ENCODE data around the gene EFNA1.

EFNA1 gene

DNA sequence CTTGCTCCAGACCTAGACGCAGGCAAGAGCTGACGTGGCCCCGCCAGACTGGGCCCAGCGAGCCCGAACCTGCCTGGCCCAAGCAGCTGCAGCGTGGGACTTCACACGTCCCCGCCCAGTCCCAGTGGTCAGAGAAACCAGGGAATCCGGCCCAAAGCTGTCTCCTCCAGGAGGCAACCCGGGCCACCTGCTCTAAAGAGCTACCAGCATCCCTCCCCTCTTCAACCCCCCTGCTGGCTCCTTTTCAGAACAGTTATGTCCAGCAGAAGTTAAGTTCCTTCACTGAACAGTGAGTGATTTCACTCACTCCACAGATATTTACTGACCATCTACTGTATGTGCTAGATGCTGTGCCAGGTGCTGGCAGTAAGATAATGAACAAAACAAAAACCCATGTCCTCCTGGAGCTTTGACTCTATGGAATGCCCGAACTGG is 2.1 kb upstream of the EFNA1 start:
- Histone ChIP-seq H3K4me3 (no peak overlapping the region; the same call in 1 of the 2 replicates), H3K27ac (no peak overlapping the region), H3K36me3 (ENCODE audit: insufficient read depth, low read length) (no peaks in the 10 kb centered on the region), H3K9me3 (ENCODE audit: low read depth, low read length) (no peaks in the 10 kb centered on the region), H3K9ac (ENCODE audit: insufficient read length) (no peak overlapping the region)
- TF ChIP-seq POLR2AphosphoS5 (IDR thresholded peaks at IDR 0.05; ENCODE audit: borderline replicate concordance, low read depth, low read length) (no peak), FOXP2 (optimal IDR thresholded peaks at IDR 0.05; ENCODE audit: control extremely low read depth, extremely low read length, insufficient read depth) (no peak), EZH2 (IDR thresholded peaks at IDR 0.05) (no peak)
- DNase-seq (ENCODE audit: low read depth, low spot score), result no peak

GRCh38 chr1:155125946-155126555 is 1.6 kb upstream of the EFNA1 start:
- no peak overlapping the region for H3K9ac ChIP-seq (ENCODE audit: insufficient read length)
- no peak overlapping the region for H3K27ac ChIP-seq
- no peak for DNase-seq (ENCODE audit: low read depth, low spot score)

GRCh38 chr1:155126556-155127104 is 1.0 kb upstream of the EFNA1 start:
- peak; percentile 35 for DNase-seq (ENCODE audit: low read depth, low spot score)
- H3K9ac ChIP-seq (ENCODE audit: insufficient read length), result peak overlapping the region; percentile 59
- H3K27ac ChIP-seq, result peak overlapping the region; percentile 80; the same call in 1 of the 2 replicates

More at GRCh38 chr1:155125946-155126555, 1.6 kb upstream of the EFNA1 start:
- Histone ChIP-seq H3K9me3 (ENCODE audit: low read depth, low read length) (no peaks in the 10 kb centered on the region), H3K4me3 (peak overlapping the region; percentile 92), H3K36me3 (ENCODE audit: insufficient read depth, low read length) (peaks cover 2% of the 10 kb centered on the region; the same call in 1 of the 2 replicates)
- no peak for TF ChIP-seq EZH2 (IDR thresholded peaks at IDR 0.05)
- no peak for TF ChIP-seq POLR2AphosphoS5 (IDR thresholded peaks at IDR 0.05; ENCODE audit: borderline replicate concordance, low read depth, low read length)
- TF ChIP-seq FOXP2 (optimal IDR thresholded peaks at IDR 0.05; ENCODE audit: control extremely low read depth, extremely low read length, insufficient read depth), result no peak

GRCh38 chr1:155127967-155128754 is 485 bp downstream of the EFNA1 start:
- H3K27ac ChIP-seq, result no peak overlapping the region
- peak overlapping the region; percentile 78 for H3K9ac ChIP-seq (ENCODE audit: insufficient read length)
- H3K36me3 ChIP-seq (ENCODE audit: insufficient read depth, low read length), result peaks cover 13% of the 10 kb centered on the region; the same call in 1 of the 2 replicates
- DNase-seq (ENCODE audit: low read depth, low spot score), result no peak
- TF ChIP-seq FOXP2 (optimal IDR thresholded peaks at IDR 0.05; ENCODE audit: control extremely low read depth, extremely low read length, insufficient read depth) (no peak), POLR2AphosphoS5 (IDR thresholded peaks at IDR 0.05; ENCODE audit: borderline replicate concordance, low read depth, low read length) (no peak), EZH2 (IDR thresholded peaks at IDR 0.05) (no peak)
- peak overlapping the region; percentile 92 for H3K4me3 ChIP-seq
- no peaks in the 10 kb centered on the region for H3K9me3 ChIP-seq (ENCODE audit: low read depth, low read length)

More at GRCh38 chr1:155126556-155127104, 1.0 kb upstream of the EFNA1 start:
- Histone ChIP-seq H3K4me3 (peak overlapping the region; percentile 92), H3K36me3 (ENCODE audit: insufficient read depth, low read length) (peaks cover 8% of the 10 kb centered on the region; the same call in 1 of the 2 replicates), H3K9me3 (ENCODE audit: low read depth, low read length) (no peaks in the 10 kb centered on the region)
- TF ChIP-seq EZH2 (IDR thresholded peaks at IDR 0.05) (no peak), FOXP2 (optimal IDR thresholded peaks at IDR 0.05; ENCODE audit: control extremely low read depth, extremely low read length, insufficient read depth) (no peak), POLR2AphosphoS5 (IDR thresholded peaks at IDR 0.05; ENCODE audit: borderline replicate concordance, low read depth, low read length) (peak; percentile 50)

- TF ChIP-seq POLR2AphosphoS5 (IDR thresholded peaks at IDR 0.05; ENCODE audit: borderline replicate concordance, low read depth, low read length) (no peak), EZH2 (IDR thresholded peaks at IDR 0.05) (no peak), FOXP2 (optimal IDR thresholded peaks at IDR 0.05; ENCODE audit: control extremely low read depth, extremely low read length, insufficient read depth) (no peak)
- no peak overlapping the region for H3K27ac ChIP-seq
- no peaks in the 10 kb centered on the region for H3K9me3 ChIP-seq (ENCODE audit: low read depth, low read length)
- DNase-seq (ENCODE audit: low read depth, low spot score), result no peak
- H3K9ac ChIP-seq (ENCODE audit: insufficient read length), result peak overlapping the region; percentile 78
- peak overlapping the region; percentile 92 for H3K4me3 ChIP-seq
- peaks cover 20% of the 10 kb centered on the region for H3K36me3 ChIP-seq (ENCODE audit: insufficient read depth, low read length)
Observed at GRCh38 chr1:155128755-155129473, 1.2 kb downstream of the EFNA1 start.

GRCh38 chr1:155130272-155131006 is 2.8 kb downstream of the EFNA1 start:
- TF ChIP-seq EZH2 (IDR thresholded peaks at IDR 0.05) (no peak), POLR2AphosphoS5 (IDR thresholded peaks at IDR 0.05; ENCODE audit: borderline replicate concordance, low read depth, low read length) (no peak), FOXP2 (optimal IDR thresholded peaks at IDR 0.05; ENCODE audit: control extremely low read depth, extremely low read length, insufficient read depth) (no peak)
- DNase-seq (ENCODE audit: low read depth, low spot score), result no peak
- peaks cover 26% of the 10 kb centered on the region for H3K36me3 ChIP-seq (ENCODE audit: insufficient read depth, low read length)
- peak overlapping the region; percentile 92 for H3K4me3 ChIP-seq
- no peaks in the 10 kb centered on the region for H3K9me3 ChIP-seq (ENCODE audit: low read depth, low read length)
- H3K27ac ChIP-seq, result peak overlapping the region; percentile 74
- peak overlapping the region; percentile 51 for H3K9ac ChIP-seq (ENCODE audit: insufficient read length)

- H3K36me3 ChIP-seq (ENCODE audit: insufficient read depth, low read length), result peaks cover 26% of the 10 kb centered on the region
- no peak overlapping the region for H3K9ac ChIP-seq (ENCODE audit: insufficient read length)
- TF ChIP-seq EZH2 (IDR thresholded peaks at IDR 0.05) (no peak), POLR2AphosphoS5 (IDR thresholded peaks at IDR 0.05; ENCODE audit: borderline replicate concordance, low read depth, low read length) (no peak), FOXP2 (optimal IDR thresholded peaks at IDR 0.05; ENCODE audit: control extremely low read depth, extremely low read length, insufficient read depth) (no peak)
- H3K4me3 ChIP-seq, result no peak overlapping the region
- H3K9me3 ChIP-seq (ENCODE audit: low read depth, low read length), result no peaks in the 10 kb centered on the region
- DNase-seq (ENCODE audit: low read depth, low spot score), result no peak
- no peak overlapping the region for H3K27ac ChIP-seq
Observed at GRCh38 chr1:155131285-155131684, 3.6 kb downstream of the EFNA1 start.

Measured in SK-N-MC (cell line).